Tibial artery (tissue), 4 donors: Measurements from ENCODE around the gene FXYD1.

Experiments used
- DNase-seq, 2 donors: peaks; one replicate each; pipeline ENCODE4 v3.0.0-alpha.2; 2019
- H3K27ac ChIP-seq, 2 donors: fragments of 200-600 bp; sonication (generic) in 1 of 2; 1 replicate in 1 of 2; 2 replicates in 1 of 2; pipeline ENCODE4 v1.5.1; 2018 to 2019; ENCODE audit warnings: mild to moderate bottlenecking in 1 of 2
- H3K27me3 ChIP-seq, 2 donors: fragments of 200-600 bp; sonication (generic) in 1 of 2; one replicate each; pipeline versions ENCODE4 v1.5.1 to v1.6.0; 2016 to 2019
- H3K36me3 ChIP-seq, 3 donors: fragments of 200-600 bp; sonication (generic) in 2 of 3; one replicate each; pipeline ENCODE4 v1.5.1; 2016 to 2019; ENCODE audit warnings: mild to moderate bottlenecking in 2 of 3
- H3K4me1 ChIP-seq, 4 donors: fragments of 200-600 bp; sonication (generic) in 2 of 4; 1 replicate in 3 of 4; 2 replicates in 1 of 4; pipeline ENCODE4 v1.5.1; 2016 to 2019
- H3K4me3 ChIP-seq, 2 donors: fragments of 200-600 bp; sonication (generic) in 1 of 2; 1 replicate in 1 of 2; 2 replicates in 1 of 2; pipeline ENCODE4 v1.5.1; 2018 to 2019; ENCODE audit warnings: mild to moderate bottlenecking in 2 of 2
- H3K9me3 ChIP-seq, 3 donors: fragments of 200-600 bp; sonication (generic) in 1 of 3; one replicate each; pipeline ENCODE4 v1.5.1; 2016 to 2019
- CTCF ChIP-seq, 2 experiments: fragments of 200-600 bp in 1 of 2; fragments of 450-650 bp in 1 of 2; IDR thresholded peaks; one replicate each; pipeline ENCODE4 v1.5.1; 2017 to 2019; ENCODE audit warnings: antibody characterized with exemption in 2 of 2, mild to moderate bottlenecking in 1 of 2, moderate library complexity in 1 of 2
- intact Hi-C: fragments of 100-400 bp; cut with DNase I; formaldehyde crosslinking; loops from one replicate; pipeline ENCODE4 v1.15.0; 2023; ENCODE audit warnings: low total_unique reads

FXYD1 gene

GRCh38 chr19:35174226-35174625 lies 35.6 kb downstream of the FXYD1 start:
- no peak for DNase-seq
- peaks cover 0 to 6% of the 10 kb centered on the region in 2 donors for H3K27me3 ChIP-seq
- no peak overlapping the region for H3K27ac ChIP-seq
- TF ChIP-seq CTCF (IDR thresholded peaks at IDR 0.05): no peak
- H3K36me3 ChIP-seq: peaks cover 0 to 6% (median 0%) of the 10 kb centered on the region in 3 donors
- intact Hi-C loops: no loop called here
- no peaks in the 10 kb centered on the region for H3K4me1 ChIP-seq
- H3K4me3 ChIP-seq: no peak overlapping the region
- H3K9me3 ChIP-seq: no peaks in the 10 kb centered on the region

GRCh38 chr19:35176181-35176570 lies 37.6 kb downstream of the FXYD1 start:
- intact Hi-C loops: no loop called here
- Histone ChIP-seq H3K4me1 (no peaks in the 10 kb centered on the region), H3K4me3 (no peak overlapping the region), H3K27ac (no peak overlapping the region), H3K9me3 (no peaks in the 10 kb centered on the region), H3K36me3 (no peaks in the 10 kb centered on the region), H3K27me3 (peaks cover 0 to 6% of the 10 kb centered on the region in 2 donors)
- DNase-seq: no peak
- no peak for TF ChIP-seq CTCF (IDR thresholded peaks at IDR 0.05)

GRCh38 chr19:35177377-35178274 lies 39.0 kb downstream of the FXYD1 start:
- Histone ChIP-seq H3K27ac (no peak overlapping the region), H3K4me3 (no peak overlapping the region), H3K4me1 (no peaks in the 10 kb centered on the region), H3K27me3 (peaks cover 0 to 7% of the 10 kb centered on the region in 2 donors), H3K36me3 (no peaks in the 10 kb centered on the region), H3K9me3 (peaks cover 0 to 2% (median 1%) of the 10 kb centered on the region in 3 donors)
- intact Hi-C loops: no loop called here
- no peak for TF ChIP-seq CTCF (IDR thresholded peaks at IDR 0.05)
- no peak for DNase-seq

- intact Hi-C loops: no loop called here
Observed at GRCh38 chr19:35178701-35179100, 40.1 kb downstream of the FXYD1 start.

GRCh38 chr19:35179830-35180229 lies 41.2 kb downstream of the FXYD1 start:
- no peak for TF ChIP-seq CTCF (IDR thresholded peaks at IDR 0.05)

More at GRCh38 chr19:35178701-35179100, 40.1 kb downstream of the FXYD1 start:
- Histone ChIP-seq H3K27ac (no peak overlapping the region), H3K4me1 (no peaks in the 10 kb centered on the region), H3K4me3 (no peak overlapping the region), H3K36me3 (no peaks in the 10 kb centered on the region), H3K9me3 (peaks cover 0 to 7% (median 6%) of the 10 kb centered on the region in 3 donors), H3K27me3 (peaks cover 0 to 9% of the 10 kb centered on the region in 2 donors)
- no peak for DNase-seq
- TF ChIP-seq CTCF (IDR thresholded peaks at IDR 0.05): no peak

More at GRCh38 chr19:35179830-35180229, 41.2 kb downstream of the FXYD1 start:
- Histone ChIP-seq H3K9me3 (peaks cover 2 to 7% (median 6%) of the 10 kb centered on the region in 3 donors), H3K27me3 (peaks cover 0 to 9% of the 10 kb centered on the region in 2 donors), H3K36me3 (no peaks in the 10 kb centered on the region), H3K4me3 (no peak overlapping the region), H3K27ac (no peak overlapping the region), H3K4me1 (no peaks in the 10 kb centered on the region)
- DNase-seq: no peak
- intact Hi-C loops: no loop called here
